Fibroblast of lung (primary cell): ENCODE data around the gene ARSA. TPM values are rescaled to one million over a fixed set of nuclear protein-coding genes. Genes with fewer than 3 reads are reported as not detected.

Experiments
- DNase-seq, 2 donors: peaks; one replicate each; pipeline versions ENCODE4 v3.0.0 to v3.0.0-alpha.2; 2010; ENCODE audit warnings: low read depth in 2 of 2
- H2AFZ ChIP-seq: 2 replicates; pipeline ENCODE4 v1.5.1; 2012; ENCODE audit warnings: low read length, control low read depth, inconsistent platforms
- H3K27ac ChIP-seq: 2 replicates; pipeline ENCODE4 v1.5.1; 2011; ENCODE audit warnings: low read length, control low read depth; ENCODE audit not compliant: insufficient read depth
- H3K27me3 ChIP-seq: 2 replicates; pipeline ENCODE4 v1.5.1; 2011; ENCODE audit warnings: mild to moderate bottlenecking, low read length; ENCODE audit not compliant: control insufficient read depth, insufficient read depth
- H3K36me3 ChIP-seq: 2 replicates; pipeline ENCODE4 v1.5.1; 2011; ENCODE audit warnings: low read length; ENCODE audit not compliant: control insufficient read depth, insufficient read depth
- H3K4me1 ChIP-seq: 2 replicates; pipeline ENCODE4 v1.5.1; 2011; ENCODE audit warnings: low read length; ENCODE audit not compliant: control insufficient read depth, insufficient read depth; ENCODE audit errors: extremely low read depth
- H3K4me2 ChIP-seq: 2 replicates; pipeline ENCODE4 v1.5.1; 2011; ENCODE audit warnings: low read length, control low read depth; ENCODE audit not compliant: insufficient read depth; ENCODE audit errors: extremely low read depth
- H3K4me3 ChIP-seq, 4 experiments: fragments of 200-600 bp in 1 of 4; sonication (generic) in 1 of 4; replicated peaks in 1 of 4; 2 replicates each; pipeline ENCODE4 v1.5.1; 2011 to 2016; ENCODE audit warnings: low read length in 4 of 4, low read depth in 3 of 4, mild to moderate bottlenecking in 3 of 4, control low read depth in 2 of 4, inconsistent platforms in 1 of 4, mixed read lengths in 1 of 4; ENCODE audit not compliant: insufficient read depth in 1 of 4; ENCODE audit errors: control extremely low read depth in 1 of 4
- H3K79me2 ChIP-seq: 2 replicates; pipeline ENCODE4 v1.5.1; 2012; ENCODE audit warnings: mild to moderate bottlenecking, low read length, inconsistent platforms; ENCODE audit not compliant: control insufficient read depth, insufficient read depth
- H3K9ac ChIP-seq: 2 replicates; pipeline ENCODE4 v1.5.1; 2011; ENCODE audit warnings: mild to moderate bottlenecking, low read length, control low read depth; ENCODE audit not compliant: insufficient read depth
- H3K9me3 ChIP-seq: 2 replicates; pipeline ENCODE4 v1.5.1; 2012; ENCODE audit warnings: low read depth, low read length; ENCODE audit not compliant: control insufficient read depth, insufficient read depth
- H4K20me1 ChIP-seq: 2 replicates; pipeline ENCODE4 v1.5.1; 2011; ENCODE audit warnings: low read length; ENCODE audit not compliant: control insufficient read depth, insufficient read depth; ENCODE audit errors: extremely low read depth
- CTCF ChIP-seq, 2 donors: IDR thresholded peaks in 1 of 2; conservative IDR thresholded peaks in 1 of 2; 1 replicate in 1 of 2; 2 replicates in 1 of 2; pipeline ENCODE4 v1.5.1; 2011 to 2012; ENCODE audit warnings: low read length in 2 of 2, control low read depth in 1 of 2, inconsistent platforms in 1 of 2, low read depth in 1 of 2, mild to moderate bottlenecking in 1 of 2
- EZH2 ChIP-seq: IDR thresholded peaks from 2 replicates; pipeline ENCODE4 v1.5.1; 2012; ENCODE audit warnings: low read length, control low read depth, mild to moderate bottlenecking; ENCODE audit errors: missing control alignments
- polyA plus RNA-seq, 2 donors: library from polyadenylated mRNA; depleted of rRNA in 1 of 2; stranded (reverse) in 1 of 2; unstranded in 1 of 2; fragments of >200 nt; gene quantifications; 2 replicates each; pipeline ENCODE4 v1.2.1, GENCODE V29; 2011 to 2012; ENCODE audit warnings: missing spikeins in 1 of 2
- total RNA-seq: library from RNA; depleted of rRNA; stranded (reverse); fragments of >200 nt; gene quantifications from 2 replicates; pipeline ENCODE4 v1.2.1, GENCODE V29; 2014

ARSA gene
- total and polyA plus RNA-seq, 2 donors (not counting 1 experiment from before 2014, with no cell fraction given), result 10.5 to 19.5 TPM

GRCh38 chr22:50607659-50608020 lies 20.3 kb downstream of the ARSA start:
- no peaks in the 10 kb centered on the region for H3K79me2 ChIP-seq
- no peaks in the 10 kb centered on the region for H3K9me3 ChIP-seq
- no peak overlapping the region for H3K4me3 ChIP-seq
- no peak overlapping the region for H3K4me2 ChIP-seq
- no peak overlapping the region for H3K27ac ChIP-seq
- no peaks in the 10 kb centered on the region for H4K20me1 ChIP-seq
- no peaks in the 10 kb centered on the region for H3K4me1 ChIP-seq
- no peak overlapping the region for H3K9ac ChIP-seq
- no peaks in the 10 kb centered on the region for H3K36me3 ChIP-seq
- no peak for DNase-seq
- H2AFZ ChIP-seq, result no peak overlapping the region
- peaks cover 10% of the 10 kb centered on the region for H3K27me3 ChIP-seq
- TF ChIP-seq EZH2 (no peak), CTCF (conservative IDR thresholded peaks at IDR 0.05 in 1 of 2, IDR thresholded peaks at IDR 0.05 in 1 of 2; ENCODE audit: low read depth in 1 of 2, low read length in 2 of 2) (no peak)

- no peaks in the 10 kb centered on the region for H3K36me3 ChIP-seq
- H3K27me3 ChIP-seq, result peaks cover 14% of the 10 kb centered on the region
- H3K9me3 ChIP-seq, result no peaks in the 10 kb centered on the region
- no peaks in the 10 kb centered on the region for H4K20me1 ChIP-seq
- H3K4me1 ChIP-seq, result no peaks in the 10 kb centered on the region
- no peak overlapping the region for H2AFZ ChIP-seq
- DNase-seq, result no peak
- no peak overlapping the region for H3K4me3 ChIP-seq
- H3K4me2 ChIP-seq, result no peak overlapping the region
- TF ChIP-seq CTCF (conservative IDR thresholded peaks at IDR 0.05 in 1 of 2, IDR thresholded peaks at IDR 0.05 in 1 of 2; ENCODE audit: low read depth in 1 of 2, low read length in 2 of 2) (no peak), EZH2 (no peak)
- no peaks in the 10 kb centered on the region for H3K79me2 ChIP-seq
- no peak overlapping the region for H3K27ac ChIP-seq
- no peak overlapping the region for H3K9ac ChIP-seq
These were observed 20.9 kb downstream of the ARSA start for GRCh38 chr22:50606946-50607658.

DNA sequence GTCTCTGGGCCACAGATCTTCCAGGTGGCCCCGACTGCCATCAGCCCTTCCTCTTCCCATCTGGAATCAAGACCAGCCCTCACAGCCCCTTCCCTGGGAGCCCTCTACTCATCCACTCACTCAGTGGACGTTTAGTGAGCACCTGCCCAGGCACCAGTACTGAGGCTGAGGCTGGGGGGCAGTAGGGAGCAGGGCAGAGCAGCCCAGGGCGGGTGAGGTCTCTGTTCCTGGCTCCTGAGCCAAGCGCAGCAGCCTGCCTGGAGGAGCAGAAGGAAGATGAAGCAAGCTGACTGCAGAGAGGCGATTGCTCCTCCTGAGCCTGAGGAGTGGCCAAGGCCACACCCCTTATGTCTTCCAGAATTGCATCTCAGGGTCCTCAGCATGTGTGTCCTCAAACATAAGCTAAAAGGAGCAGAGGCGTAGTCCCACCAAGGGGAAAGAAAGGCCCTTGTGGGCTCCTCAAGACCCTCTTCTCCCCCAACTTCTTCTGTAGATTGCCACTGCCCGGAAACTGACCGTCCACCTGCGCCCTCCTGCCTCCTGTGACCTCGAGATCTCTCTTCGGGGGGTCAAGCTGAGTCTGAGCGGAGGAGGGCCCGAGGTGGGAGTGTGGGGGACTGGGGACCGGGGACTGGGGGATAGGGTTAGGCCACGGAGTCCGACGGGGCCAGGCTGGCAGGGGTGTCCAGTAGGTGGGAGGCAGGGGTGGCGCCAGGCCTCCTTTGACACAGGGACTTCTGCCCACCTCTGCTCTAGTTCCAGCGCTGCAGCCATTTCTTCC lies 21.6 kb downstream of the ARSA start:
- no peak for TF ChIP-seq CTCF (conservative IDR thresholded peaks at IDR 0.05 in 1 of 2, IDR thresholded peaks at IDR 0.05 in 1 of 2; ENCODE audit: low read depth in 1 of 2, low read length in 2 of 2)
- TF ChIP-seq EZH2, result no peak
- no peak overlapping the region for H3K4me3 ChIP-seq
- H2AFZ ChIP-seq, result no peak overlapping the region
- DNase-seq, result no peak
- H3K4me1 ChIP-seq, result no peaks in the 10 kb centered on the region
- H3K27me3 ChIP-seq, result peaks cover 21% of the 10 kb centered on the region
- no peak overlapping the region for H3K4me2 ChIP-seq
- no peak overlapping the region for H3K27ac ChIP-seq
- no peaks in the 10 kb centered on the region for H3K36me3 ChIP-seq
- no peak overlapping the region for H3K9ac ChIP-seq
- H3K9me3 ChIP-seq, result no peaks in the 10 kb centered on the region
- no peaks in the 10 kb centered on the region for H4K20me1 ChIP-seq
- no peaks in the 10 kb centered on the region for H3K79me2 ChIP-seq
